Panc1 (cell line): ENCODE results near the gene GTF3C5.

ENCODE experiments used
- TF ChIP-seq, protein P1 (sequence below): fragments of 450-650 bp; IDR thresholded peaks from 2 replicates; pipeline ENCODE4 v1.5.1; 2017; ENCODE audit warnings: mild to moderate bottlenecking
- TF ChIP-seq, protein P2 (sequence below), 2 experiments: IDR thresholded peaks; 2 replicates each; pipeline ENCODE4 v1.6.1; 2011 to 2012; ENCODE audit warnings: low read depth in 2 of 2, control low read depth in 1 of 2, low read length in 1 of 2, mild to moderate bottlenecking in 1 of 2, moderate library complexity in 1 of 2; ENCODE audit not compliant: insufficient read depth in 1 of 2

DNA sequence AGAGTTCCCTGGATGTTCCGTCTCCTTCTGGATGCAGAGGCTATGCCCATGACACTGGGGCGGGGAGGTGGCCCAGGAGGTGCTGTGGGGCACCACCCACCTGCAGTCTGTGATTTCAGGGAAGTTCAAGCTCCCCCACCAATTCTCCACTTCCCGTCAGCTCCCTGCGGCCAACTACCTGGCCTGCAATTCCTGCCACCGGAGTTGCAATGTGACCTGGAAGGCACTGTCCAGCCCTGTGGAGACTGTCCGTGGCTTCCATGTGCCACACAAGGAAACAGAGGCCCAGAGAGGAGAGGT, 35.7 kb upstream of the GTF3C5 start:
- TF ChIP-seq, protein P1, sequence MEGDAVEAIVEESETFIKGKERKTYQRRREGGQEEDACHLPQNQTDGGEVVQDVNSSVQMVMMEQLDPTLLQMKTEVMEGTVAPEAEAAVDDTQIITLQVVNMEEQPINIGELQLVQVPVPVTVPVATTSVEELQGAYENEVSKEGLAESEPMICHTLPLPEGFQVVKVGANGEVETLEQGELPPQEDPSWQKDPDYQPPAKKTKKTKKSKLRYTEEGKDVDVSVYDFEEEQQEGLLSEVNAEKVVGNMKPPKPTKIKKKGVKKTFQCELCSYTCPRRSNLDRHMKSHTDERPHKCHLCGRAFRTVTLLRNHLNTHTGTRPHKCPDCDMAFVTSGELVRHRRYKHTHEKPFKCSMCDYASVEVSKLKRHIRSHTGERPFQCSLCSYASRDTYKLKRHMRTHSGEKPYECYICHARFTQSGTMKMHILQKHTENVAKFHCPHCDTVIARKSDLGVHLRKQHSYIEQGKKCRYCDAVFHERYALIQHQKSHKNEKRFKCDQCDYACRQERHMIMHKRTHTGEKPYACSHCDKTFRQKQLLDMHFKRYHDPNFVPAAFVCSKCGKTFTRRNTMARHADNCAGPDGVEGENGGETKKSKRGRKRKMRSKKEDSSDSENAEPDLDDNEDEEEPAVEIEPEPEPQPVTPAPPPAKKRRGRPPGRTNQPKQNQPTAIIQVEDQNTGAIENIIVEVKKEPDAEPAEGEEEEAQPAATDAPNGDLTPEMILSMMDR, result no peak
- TF ChIP-seq, protein P2, sequence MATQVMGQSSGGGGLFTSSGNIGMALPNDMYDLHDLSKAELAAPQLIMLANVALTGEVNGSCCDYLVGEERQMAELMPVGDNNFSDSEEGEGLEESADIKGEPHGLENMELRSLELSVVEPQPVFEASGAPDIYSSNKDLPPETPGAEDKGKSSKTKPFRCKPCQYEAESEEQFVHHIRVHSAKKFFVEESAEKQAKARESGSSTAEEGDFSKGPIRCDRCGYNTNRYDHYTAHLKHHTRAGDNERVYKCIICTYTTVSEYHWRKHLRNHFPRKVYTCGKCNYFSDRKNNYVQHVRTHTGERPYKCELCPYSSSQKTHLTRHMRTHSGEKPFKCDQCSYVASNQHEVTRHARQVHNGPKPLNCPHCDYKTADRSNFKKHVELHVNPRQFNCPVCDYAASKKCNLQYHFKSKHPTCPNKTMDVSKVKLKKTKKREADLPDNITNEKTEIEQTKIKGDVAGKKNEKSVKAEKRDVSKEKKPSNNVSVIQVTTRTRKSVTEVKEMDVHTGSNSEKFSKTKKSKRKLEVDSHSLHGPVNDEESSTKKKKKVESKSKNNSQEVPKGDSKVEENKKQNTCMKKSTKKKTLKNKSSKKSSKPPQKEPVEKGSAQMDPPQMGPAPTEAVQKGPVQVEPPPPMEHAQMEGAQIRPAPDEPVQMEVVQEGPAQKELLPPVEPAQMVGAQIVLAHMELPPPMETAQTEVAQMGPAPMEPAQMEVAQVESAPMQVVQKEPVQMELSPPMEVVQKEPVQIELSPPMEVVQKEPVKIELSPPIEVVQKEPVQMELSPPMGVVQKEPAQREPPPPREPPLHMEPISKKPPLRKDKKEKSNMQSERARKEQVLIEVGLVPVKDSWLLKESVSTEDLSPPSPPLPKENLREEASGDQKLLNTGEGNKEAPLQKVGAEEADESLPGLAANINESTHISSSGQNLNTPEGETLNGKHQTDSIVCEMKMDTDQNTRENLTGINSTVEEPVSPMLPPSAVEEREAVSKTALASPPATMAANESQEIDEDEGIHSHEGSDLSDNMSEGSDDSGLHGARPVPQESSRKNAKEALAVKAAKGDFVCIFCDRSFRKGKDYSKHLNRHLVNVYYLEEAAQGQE (IDR thresholded peaks at IDR 0.05; ENCODE audit: insufficient read depth in 1 of 2, low read depth in 2 of 2, low read length in 1 of 2), result no peak
